T-helper 1 cell treated with Interleukin-12 subunit alpha and Interleukin-12 subunit beta and Interleukin-4 antibody, amounts not matched to agents 30 μg/mL and 1 μg/mL, for 36 hours (primary cell): ENCODE data around the gene FTH1.

ENCODE experiments used
- H3K27ac Mint-ChIP-seq: one replicate; pipeline ENCODE4 v1.8.0; 2021; ENCODE audit warnings: mild to moderate bottlenecking, mixed read lengths
- H3K27me3 Mint-ChIP-seq: one replicate; pipeline ENCODE4 v1.8.0; 2021; ENCODE audit warnings: low read depth, mixed read lengths
- H3K36me3 Mint-ChIP-seq: one replicate; pipeline ENCODE4 v1.8.0; 2021; ENCODE audit warnings: low read depth, mixed read lengths
- H3K4me1 Mint-ChIP-seq: one replicate; pipeline ENCODE4 v1.8.0; 2021; ENCODE audit warnings: low read depth, mixed read lengths
- H3K4me3 Mint-ChIP-seq: one replicate; pipeline ENCODE4 v1.8.0; 2021; ENCODE audit warnings: mild to moderate bottlenecking, moderate library complexity, mixed read lengths
- H3K9me3 Mint-ChIP-seq: one replicate; pipeline ENCODE4 v1.8.0; 2021; ENCODE audit warnings: mixed read lengths

The FTH1 gene

GRCh38 chr11:61999141-61999975, 31.9 kb upstream of the FTH1 start:
- Mint-ChIP-seq H3K9me3 (peaks cover 16% of the 10 kb centered on the region), H3K36me3 (peaks cover 15% of the 10 kb centered on the region), H3K27me3 (peaks cover 5% of the 10 kb centered on the region), H3K27ac (peak overlapping the region; percentile 59), H3K4me1 (no peaks in the 10 kb centered on the region), H3K4me3 (no peak overlapping the region)

DNA sequence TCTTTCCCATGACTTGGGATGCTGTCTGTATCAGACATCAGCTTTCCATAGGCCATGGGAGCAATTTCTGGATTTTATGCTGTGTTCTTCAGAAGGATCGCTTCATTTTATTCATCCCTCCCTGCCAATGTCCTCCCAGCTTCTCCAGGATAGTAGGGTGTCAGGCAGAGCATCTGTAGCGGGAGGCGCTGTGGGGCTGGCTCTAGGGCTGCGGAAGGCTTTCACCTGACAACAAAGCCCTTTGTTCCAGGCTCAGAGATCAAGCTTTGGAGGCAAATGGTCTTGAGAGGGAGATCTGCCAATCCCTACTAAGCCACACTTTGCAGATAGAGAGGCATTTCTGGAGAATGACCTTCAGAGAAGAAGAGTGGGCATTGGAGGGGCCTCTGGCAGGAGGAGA, 29.5 kb upstream of the FTH1 start:
- H3K27me3 Mint-ChIP-seq, result peaks cover 5% of the 10 kb centered on the region
- no peak overlapping the region for H3K27ac Mint-ChIP-seq
- H3K4me3 Mint-ChIP-seq, result no peak overlapping the region
- peaks cover 20% of the 10 kb centered on the region for H3K9me3 Mint-ChIP-seq
- peaks cover 15% of the 10 kb centered on the region for H3K36me3 Mint-ChIP-seq
- no peaks in the 10 kb centered on the region for H3K4me1 Mint-ChIP-seq

DNA sequence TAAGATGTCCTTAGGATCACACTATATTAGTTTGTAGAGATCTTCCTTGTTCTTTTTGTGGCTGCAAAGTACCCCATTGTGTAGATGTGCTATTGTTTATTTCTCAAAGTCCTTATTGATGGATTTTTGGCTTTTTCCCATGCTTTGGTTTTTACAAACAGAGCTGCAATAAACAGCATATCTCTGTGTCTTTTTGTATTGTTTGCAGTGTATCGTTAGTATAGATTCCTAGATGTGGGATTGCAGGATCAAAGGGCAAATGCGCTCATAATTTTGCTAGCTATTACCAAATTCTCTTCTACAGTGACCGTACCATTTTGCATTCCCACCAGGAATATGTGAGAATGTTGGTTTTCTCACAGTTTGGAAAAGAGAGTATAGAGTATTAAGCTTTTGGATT, 27.5 kb upstream of the FTH1 start:
- Mint-ChIP-seq H3K36me3 (peaks cover 16% of the 10 kb centered on the region), H3K27ac (no peak overlapping the region), H3K4me1 (no peaks in the 10 kb centered on the region), H3K9me3 (peaks cover 22% of the 10 kb centered on the region), H3K4me3 (no peak overlapping the region), H3K27me3 (peaks cover 8% of the 10 kb centered on the region)

GRCh38 chr11:61985869-61986268, 18.4 kb upstream of the FTH1 start:
- Mint-ChIP-seq H3K27ac (no peak overlapping the region), H3K36me3 (peaks cover 5% of the 10 kb centered on the region), H3K4me1 (no peaks in the 10 kb centered on the region), H3K27me3 (peaks cover 35% of the 10 kb centered on the region), H3K4me3 (no peak overlapping the region), H3K9me3 (peaks cover 29% of the 10 kb centered on the region)

DNA sequence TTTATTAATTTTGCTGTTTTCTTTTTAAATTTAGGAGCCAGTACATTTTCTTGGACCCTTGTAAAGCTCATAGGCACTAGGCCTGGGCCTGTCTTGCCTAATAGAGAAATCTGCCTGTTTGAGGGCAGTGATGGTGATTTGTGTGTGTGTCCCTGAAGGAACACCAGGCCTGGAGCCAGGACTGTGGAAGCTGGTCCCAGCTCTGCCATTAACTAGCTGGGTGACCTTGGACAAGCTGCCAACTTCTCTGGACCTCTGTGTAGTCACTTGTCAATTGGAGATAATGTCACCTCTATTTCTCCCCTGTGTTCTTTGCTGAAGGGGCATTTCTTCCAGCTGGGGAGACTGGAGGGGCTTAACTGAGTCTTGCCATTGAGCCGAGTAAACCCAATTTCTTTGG, 16.0 kb upstream of the FTH1 start:
- Mint-ChIP-seq H3K27ac (no peak overlapping the region), H3K4me3 (no peak overlapping the region), H3K9me3 (peaks cover 19% of the 10 kb centered on the region), H3K4me1 (peaks cover 1% of the 10 kb centered on the region), H3K27me3 (peaks cover 19% of the 10 kb centered on the region), H3K36me3 (peaks cover 4% of the 10 kb centered on the region)

- Mint-ChIP-seq H3K36me3 (peaks cover 2% of the 10 kb centered on the region), H3K4me1 (peaks cover 7% of the 10 kb centered on the region), H3K27me3 (peaks cover 4% of the 10 kb centered on the region), H3K4me3 (no peak overlapping the region), H3K27ac (no peak overlapping the region), H3K9me3 (peaks cover under 1% of the 10 kb centered on the region)
Measured at GRCh38 chr11:61980783-61981541, 13.5 kb upstream of the FTH1 start.

DNA sequence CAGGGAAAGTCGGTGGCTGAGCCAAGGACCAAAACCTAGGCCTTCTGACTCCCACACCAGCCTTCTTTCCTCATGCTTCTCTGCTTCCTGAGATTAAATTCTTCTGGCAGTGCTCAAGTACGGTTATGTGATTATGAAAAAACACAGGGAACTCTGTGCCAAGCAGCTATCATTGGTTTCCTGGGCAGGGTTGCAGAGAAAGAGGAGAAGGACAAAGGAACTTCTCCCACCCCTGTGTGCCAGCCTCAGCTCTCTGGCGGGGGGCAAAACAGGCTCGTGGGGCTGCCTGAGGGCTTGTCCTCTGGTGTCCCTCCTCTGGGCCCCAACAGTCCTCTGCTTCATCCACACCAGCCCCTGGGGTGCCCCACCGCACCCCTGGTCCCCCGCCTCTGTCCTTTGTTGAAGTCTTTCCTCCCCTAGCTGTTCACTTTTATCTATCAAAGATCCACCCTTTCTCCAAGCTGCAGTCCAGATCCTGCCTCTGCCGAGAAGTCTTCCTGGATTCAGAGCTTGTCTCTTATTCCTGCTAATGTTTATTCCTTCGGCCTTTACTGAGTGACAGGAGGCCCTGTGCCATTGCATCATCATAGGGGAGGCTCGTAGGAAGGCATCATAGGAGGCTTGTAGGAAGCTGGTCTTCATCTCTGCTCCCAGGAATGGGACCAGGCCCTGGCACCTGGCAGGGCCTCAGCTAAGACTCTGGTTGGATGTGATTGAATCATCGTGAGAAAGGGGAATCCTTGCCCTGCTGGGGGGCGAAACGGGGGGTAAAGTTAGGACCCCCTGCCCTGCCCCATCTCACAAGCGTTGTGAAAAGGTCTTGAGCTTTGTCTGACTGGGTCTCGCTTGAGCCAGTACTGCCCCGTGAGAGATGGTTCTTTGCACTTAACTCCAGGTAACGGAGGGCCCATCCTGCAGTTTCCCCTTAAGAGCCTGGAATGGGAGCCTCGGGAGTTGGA, 11.5 kb upstream of the FTH1 start:
- no peaks in the 10 kb centered on the region for H3K36me3 Mint-ChIP-seq
- peaks cover 16% of the 10 kb centered on the region for H3K4me1 Mint-ChIP-seq
- no peak overlapping the region for H3K4me3 Mint-ChIP-seq
- no peaks in the 10 kb centered on the region for H3K27me3 Mint-ChIP-seq
- H3K27ac Mint-ChIP-seq, result no peak overlapping the region
- no peaks in the 10 kb centered on the region for H3K9me3 Mint-ChIP-seq

DNA sequence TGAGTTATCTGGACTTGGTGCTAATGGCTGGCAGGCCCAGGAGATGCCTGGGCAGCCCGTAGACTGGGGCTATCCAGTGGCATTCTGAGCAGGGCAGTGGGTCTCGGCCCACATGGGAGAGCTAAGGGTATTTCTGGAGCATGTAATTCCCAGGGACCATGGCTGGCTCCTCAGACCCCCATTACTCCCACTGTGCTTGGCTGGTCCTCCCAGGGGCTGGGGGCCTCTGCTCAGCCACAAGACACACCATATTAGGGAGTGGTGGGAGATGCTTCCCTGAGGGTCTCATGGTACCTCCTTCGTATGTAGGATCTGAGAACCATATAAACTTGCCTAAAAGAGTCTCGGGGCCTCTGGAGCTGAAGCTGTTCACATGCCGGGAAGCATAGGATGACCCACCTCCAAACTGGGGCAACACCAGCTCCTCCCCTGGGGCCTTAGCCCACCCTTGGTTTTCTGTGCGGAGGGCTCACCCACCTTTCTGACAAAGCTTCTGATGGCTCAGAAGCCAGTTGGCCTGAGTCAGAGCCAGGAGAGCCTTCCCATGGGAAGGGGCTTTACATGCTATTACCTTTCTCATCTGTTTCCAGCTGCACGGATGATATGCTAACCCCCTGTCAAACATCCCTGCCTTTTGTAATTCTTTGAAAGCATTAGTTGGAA, 9.5 kb upstream of the FTH1 start:
- Mint-ChIP-seq H3K27ac (no peak overlapping the region), H3K27me3 (no peaks in the 10 kb centered on the region), H3K4me1 (peaks cover 31% of the 10 kb centered on the region), H3K36me3 (no peaks in the 10 kb centered on the region), H3K9me3 (no peaks in the 10 kb centered on the region), H3K4me3 (no peak overlapping the region)

- Mint-ChIP-seq H3K36me3 (no peaks in the 10 kb centered on the region), H3K4me1 (peaks cover 36% of the 10 kb centered on the region), H3K4me3 (no peak overlapping the region), H3K9me3 (no peaks in the 10 kb centered on the region), H3K27ac (no peak overlapping the region), H3K27me3 (no peaks in the 10 kb centered on the region)
Measured at GRCh38 chr11:61976420-61976800, 9.0 kb upstream of the FTH1 start.

DNA sequence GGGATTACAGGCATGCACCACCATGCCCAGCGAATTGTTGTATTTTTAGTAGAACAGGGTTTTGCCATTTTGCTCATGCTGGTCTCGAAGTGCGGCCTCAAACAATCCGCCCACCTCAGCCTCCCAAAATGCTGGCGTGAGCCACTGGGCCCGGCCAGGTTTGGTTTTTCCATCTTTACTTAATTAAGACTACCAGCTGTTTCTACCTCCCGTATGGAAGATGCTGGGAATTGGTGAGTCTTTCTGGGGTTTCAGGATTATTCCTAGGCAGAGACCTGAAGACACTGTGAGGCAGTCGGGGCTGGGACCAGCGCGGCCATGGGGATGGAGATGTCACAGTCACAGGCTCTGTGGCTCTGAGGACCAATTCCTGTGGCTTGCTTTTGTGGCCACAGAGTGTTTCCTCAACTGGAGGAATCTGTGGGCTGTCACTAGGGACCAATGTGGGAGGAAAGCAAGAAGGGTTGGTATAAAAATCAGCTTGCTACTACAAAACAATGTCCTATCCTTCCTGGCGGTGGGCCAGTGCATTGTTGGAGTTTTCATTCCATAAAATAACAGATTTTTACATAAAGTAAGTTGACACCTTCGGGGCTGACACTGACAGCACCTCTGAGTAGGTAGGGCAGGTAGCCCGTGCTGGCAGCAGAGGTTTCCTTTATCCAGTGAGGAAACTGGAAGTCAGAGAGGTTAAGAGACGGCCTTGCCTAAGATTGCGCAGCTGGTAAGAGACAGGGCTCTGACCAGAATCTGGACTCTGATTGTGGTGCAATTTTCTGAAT, 8.4 kb upstream of the FTH1 start:
- Mint-ChIP-seq H3K4me1 (peaks cover 42% of the 10 kb centered on the region), H3K27me3 (no peaks in the 10 kb centered on the region), H3K27ac (no peak overlapping the region), H3K9me3 (no peaks in the 10 kb centered on the region), H3K36me3 (no peaks in the 10 kb centered on the region), H3K4me3 (no peak overlapping the region)

- Mint-ChIP-seq H3K36me3 (no peaks in the 10 kb centered on the region), H3K4me1 (peaks cover 43% of the 10 kb centered on the region), H3K27ac (peak overlapping the region; percentile 60), H3K9me3 (no peaks in the 10 kb centered on the region), H3K4me3 (no peak overlapping the region), H3K27me3 (no peaks in the 10 kb centered on the region)
Measured at GRCh38 chr11:61974766-61975631, 7.6 kb upstream of the FTH1 start.

- peaks cover 53% of the 10 kb centered on the region for H3K4me1 Mint-ChIP-seq
- no peak overlapping the region for H3K4me3 Mint-ChIP-seq
- no peaks in the 10 kb centered on the region for H3K9me3 Mint-ChIP-seq
Measured at GRCh38 chr11:61973476-61974162, 6.2 kb upstream of the FTH1 start.

More at GRCh38 chr11:61973476-61974162, 6.2 kb upstream of the FTH1 start:
- Mint-ChIP-seq H3K36me3 (no peaks in the 10 kb centered on the region), H3K27me3 (no peaks in the 10 kb centered on the region), H3K27ac (peak overlapping the region; percentile 85)
